T follicular helper cell (primary cell): ENCODE results near the gene CENPV.
A peak's percentile ranks its signal among the peaks of the same experiment; 100 is the strongest.

Source experiments
- DNase-seq: peaks from one replicate; pipeline ENCODE4 v3.0.0-alpha.2; 2020; ENCODE audit warnings: low read depth

CENPV gene

DNA sequence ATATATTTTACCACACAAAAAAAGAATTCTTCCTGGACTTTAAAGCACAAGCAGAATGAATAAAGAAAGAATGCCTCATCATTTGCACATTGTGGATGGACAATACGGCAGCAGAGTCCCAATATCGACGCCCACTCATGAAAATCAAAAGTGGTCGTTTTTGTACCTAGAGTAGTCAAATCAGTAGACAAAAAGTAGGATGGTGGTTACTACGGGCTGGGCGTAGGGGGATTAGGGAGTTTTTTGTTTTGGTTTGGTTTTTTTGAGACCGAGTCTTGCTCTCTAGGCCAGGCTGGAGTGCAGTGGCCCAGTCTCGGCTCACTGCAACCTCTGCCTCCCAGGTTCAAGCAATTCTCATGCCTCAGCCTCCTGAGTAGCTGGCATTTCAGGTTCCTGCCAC is 8.6 kb upstream of the CENPV start:
- no peak for DNase-seq

DNA sequence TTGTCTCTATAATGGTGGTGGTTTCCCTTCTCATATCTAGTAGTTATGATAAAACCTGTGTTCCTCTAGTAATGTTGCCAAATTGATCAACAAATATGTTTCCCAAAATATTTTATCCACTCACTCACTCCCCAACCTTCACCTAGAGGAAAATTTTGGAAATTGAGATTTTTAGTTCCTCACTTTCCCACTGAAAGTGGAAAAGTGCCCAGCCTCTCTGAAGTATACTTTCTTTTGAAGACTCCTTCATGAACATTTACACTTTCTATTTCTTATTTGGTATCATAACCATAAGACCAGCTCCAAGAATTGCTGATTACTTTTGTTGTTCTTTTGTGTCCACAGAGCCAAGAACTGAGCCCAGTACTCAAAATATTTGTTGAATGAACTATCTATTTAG is 5.1 kb upstream of the CENPV start:
- DNase-seq = no peak

DNA sequence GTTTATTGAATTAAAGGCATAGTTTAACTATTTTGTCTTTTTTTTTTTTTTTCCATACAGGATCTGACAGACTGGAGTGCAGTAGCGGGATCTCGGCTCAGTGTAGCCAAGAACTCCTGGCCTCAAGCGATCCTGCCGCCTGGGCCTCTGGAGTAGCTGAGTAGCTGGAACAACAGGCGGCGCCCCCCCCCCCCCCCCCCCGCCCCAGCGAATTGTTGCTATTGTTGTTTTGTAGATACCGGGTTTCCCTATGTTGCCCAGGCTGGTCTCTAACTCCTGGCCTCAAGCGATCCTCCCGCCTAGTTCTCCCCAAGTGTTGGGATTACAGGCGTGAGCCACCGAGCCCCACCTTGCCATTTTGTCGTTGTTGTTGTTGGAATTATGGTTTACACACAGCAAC is 1.3 kb upstream of the CENPV start:
- no peak for DNase-seq

DNA sequence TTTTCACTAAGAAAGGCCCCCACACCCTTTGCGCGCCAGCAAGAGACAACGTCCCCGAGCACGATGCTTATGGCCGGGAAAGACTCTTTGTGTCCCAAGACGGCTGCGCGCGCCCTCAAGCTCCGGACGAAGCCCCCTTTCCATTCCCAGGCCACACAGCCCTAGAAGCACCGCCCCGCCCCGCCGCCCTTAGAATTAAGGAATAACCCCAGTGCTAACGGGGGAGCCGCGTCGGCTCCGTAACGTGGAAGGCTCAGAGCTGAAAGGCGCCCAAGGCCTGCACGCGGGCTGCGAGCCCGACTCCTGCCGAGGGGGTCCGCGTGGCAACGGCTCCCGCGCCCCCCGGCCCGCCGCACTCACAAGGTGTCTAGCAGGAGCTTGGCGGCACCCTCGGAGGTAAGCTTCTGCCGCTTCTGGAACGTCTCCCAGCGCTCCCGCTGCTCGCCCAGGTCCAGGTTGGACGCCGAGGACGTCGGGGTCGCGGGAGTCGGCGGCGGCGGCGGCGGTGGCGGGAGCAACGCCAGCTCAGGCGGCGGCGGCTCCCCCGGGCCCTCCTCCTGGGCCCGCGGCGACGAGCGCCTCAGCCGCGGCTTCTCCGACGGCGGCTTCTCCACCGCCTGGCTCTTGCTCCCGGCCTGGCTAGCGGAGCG is 477 bp downstream of the CENPV start:
- DNase-seq = peak; percentile 4

DNA sequence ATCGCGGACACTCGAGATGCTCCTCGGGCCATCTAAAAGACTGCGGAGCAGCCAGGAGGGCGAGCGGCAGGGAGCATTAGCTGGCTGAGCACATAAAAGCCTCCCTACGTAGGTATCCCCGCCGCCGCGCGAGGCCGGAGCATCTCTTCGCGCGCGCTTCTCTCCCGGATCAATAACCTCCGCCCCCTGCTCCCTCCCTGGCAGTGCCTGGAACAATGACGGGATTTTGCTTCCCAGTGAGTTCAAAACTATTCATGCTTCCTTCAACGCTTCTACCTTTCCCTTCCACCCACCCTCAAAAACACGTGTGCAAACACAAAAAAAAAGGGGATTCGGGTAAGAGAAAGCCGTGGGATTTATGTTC is 984 bp downstream of the CENPV start:
- DNase-seq = no peak

- DNase-seq = no peak
These were observed 1.4 kb downstream of the CENPV start for GRCh38 chr17:16351831-16352230.

DNA sequence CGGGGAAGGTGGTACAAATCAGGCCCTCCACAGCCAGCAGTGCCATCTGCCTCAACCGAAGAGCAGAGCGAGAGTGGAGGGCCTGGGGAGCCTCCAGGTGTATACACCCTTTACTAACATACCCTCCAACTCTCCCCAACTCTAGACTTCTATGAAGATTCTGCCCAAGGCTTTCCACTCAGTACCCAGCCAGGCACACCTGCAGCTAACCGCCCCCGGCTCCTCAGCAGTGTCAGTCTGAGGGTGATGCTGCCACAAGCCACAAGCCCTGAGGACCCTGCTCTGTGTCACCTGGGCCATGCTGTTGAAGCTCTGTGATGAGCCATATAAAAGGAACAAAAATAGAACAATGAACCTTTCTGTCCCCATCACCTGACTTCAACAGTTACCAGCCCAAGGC is 3.8 kb downstream of the CENPV start:
- no peak for DNase-seq

DNA sequence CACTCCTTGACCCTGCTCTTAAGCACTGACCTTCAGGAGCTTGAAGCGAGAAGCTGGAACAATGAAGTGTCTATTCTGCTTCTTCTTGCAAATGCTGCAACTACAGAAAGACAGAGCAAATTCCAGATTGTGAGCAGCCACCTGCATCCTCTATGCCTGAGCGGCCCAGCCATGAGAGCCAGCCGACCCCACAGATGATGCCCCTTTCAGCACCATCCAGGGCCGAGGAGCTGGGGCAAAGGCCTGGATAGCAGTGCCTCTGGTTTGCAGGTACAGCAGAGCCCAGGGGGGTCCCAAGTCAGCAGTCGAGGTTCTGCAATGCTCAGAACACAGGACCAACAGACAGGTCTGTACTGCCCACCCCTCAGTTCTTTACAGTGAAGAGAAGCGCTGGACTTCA is 4.7 kb downstream of the CENPV start:
- no peak for DNase-seq

- no peak for DNase-seq
These were observed 6.5 kb downstream of the CENPV start for GRCh38 chr17:16346721-16347271.

- no peak for DNase-seq
These were observed 7.7 kb downstream of the CENPV start for GRCh38 chr17:16345565-16345964.

DNA sequence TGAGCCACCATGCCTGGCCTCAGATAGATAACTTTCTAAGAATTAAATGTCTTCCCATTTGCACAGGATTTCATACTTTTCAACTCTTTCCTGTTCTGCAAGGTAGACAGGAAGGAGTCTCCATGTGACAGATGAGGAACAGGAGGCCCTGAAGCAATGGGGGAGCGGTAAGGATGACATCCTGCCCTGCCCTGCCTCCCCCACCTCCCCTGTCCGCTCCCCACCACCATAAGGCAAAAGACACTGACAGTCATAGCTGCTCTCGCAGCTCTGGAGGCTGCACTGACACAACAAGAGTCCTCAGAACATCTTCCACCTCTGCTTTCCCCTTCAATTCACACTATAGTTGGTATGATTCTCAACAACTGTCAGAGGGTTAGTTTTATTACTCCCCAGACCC is 9.7 kb downstream of the CENPV start:
- no peak for DNase-seq

DNA sequence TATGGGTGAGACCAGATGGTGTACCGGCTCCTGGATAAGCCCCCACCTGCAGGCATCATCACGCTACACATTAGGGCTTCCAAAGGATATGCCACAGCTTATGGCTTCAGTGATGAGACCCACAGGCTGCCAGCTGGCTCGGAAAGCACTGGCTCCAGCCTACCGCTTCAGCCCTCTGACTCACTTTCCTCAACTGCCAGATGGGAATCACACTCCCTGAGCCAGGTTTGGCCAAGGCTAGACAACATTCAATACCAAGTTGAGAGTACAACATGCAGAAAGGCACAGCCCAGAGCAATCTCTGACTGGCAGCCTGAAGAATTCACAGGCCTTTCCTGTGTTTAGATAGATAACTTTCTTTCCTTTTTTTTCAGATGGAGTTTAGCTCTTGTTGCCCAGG is 10.3 kb downstream of the CENPV start:
- no peak for DNase-seq

- no peak for DNase-seq
These were observed 13.3 kb downstream of the CENPV start for GRCh38 chr17:16339959-16340358.

GRCh38 chr17:16339402-16339801 is 13.9 kb downstream of the CENPV start:
- no peak for DNase-seq

- no peak for DNase-seq
These were observed 14.9 kb downstream of the CENPV start for GRCh38 chr17:16338391-16338790.

GRCh38 chr17:16329519-16330271 is 23.6 kb downstream of the CENPV start:
- no peak for DNase-seq

GRCh38 chr17:16328997-16329396 is 24.3 kb downstream of the CENPV start:
- no peak for DNase-seq

- no peak for DNase-seq
These were observed 26.3 kb downstream of the CENPV start for GRCh38 chr17:16327018-16327417.

- DNase-seq = no peak
These were observed 27.3 kb downstream of the CENPV start for GRCh38 chr17:16325964-16326363.

- DNase-seq = no peak
These were observed 30.6 kb downstream of the CENPV start for GRCh38 chr17:16322636-16323035.

DNA sequence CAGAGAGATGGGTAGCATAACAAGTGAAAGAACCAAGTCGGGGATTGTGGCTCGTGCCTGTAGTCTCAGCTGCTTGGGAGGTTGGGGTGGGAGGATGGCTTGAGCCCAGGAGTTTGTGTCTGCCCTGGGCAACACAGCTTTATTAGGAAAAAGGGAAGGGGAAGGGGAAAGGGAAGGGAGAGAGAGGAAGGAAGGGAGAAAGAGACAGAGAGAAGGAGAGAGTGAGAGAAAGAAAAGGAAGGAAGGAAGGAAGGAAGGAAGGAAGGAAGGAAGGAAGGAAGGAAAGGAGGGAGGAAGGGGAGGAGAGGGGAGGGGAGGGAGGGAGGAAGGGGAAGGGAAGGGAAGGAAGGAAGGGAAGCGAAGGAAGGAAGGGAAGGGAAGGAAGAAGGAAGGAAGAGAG is 33.3 kb downstream of the CENPV start:
- DNase-seq = no peak

DNA sequence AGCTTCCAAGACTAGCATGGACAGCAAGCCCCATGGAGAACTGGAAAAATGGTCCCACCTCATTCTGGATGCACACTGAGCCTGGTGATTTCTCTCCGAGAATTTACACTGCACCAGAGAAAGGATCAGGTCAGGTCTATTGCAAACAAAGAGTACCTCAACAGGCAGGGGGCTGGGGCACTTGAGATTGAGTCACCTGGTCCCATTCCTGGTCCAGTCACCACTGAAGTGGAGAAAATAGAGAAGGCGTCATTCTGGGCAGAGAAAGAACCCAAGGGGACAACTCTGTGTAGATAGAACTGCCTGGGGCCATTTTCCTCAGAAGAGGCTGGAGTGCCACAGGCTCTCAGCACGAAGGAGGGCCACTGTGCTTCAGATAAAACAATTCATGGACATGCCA is 38.4 kb downstream of the CENPV start:
- no peak for DNase-seq

GRCh38 chr17:16314189-16314588 is 39.1 kb downstream of the CENPV start:
- no peak for DNase-seq
